MCF 10A (cell line): Measurements from ENCODE around the gene ADARB2. TPM values are rescaled to one million over a fixed set of nuclear protein-coding genes. Genes with fewer than 3 reads are reported as not detected.

Source experiments
- BruUV-seq: library from RNA; stranded (reverse); fragments of 400-500 nt; replicated peaks from 2 replicates; lab custom pipeline; 2021; lab: Mats Ljungman, UMichigan
- CTCF ChIA-PET: fragments of 300-600 bp; sonication (Branson Sonifier 250); formaldehyde crosslinking; extraction: SDS; loops from one replicate; lab custom pipeline; 2021; ENCODE audit warnings: antibody characterized with exemption, inconsistent platforms; lab: Yijun Ruan, JAX
- POLR2A ChIA-PET: fragments of 300-600, 350-650 bp; sonication (Branson Sonifier 250); formaldehyde crosslinking; extraction: SDS; loops from one replicate; lab custom pipeline; 2020; ENCODE audit warnings: antibody characterized with exemption, inconsistent platforms; lab: Yijun Ruan, JAX
- DNase-seq: peaks from one replicate; pipeline ENCODE4 v3.0.0-alpha.2; 2018; ENCODE audit not compliant: unreplicated experiment
- H3K27ac Mint-ChIP-seq: one replicate; pipeline ENCODE4 v1.8.0; 2022; ENCODE audit warnings: mild to moderate bottlenecking, low read depth, mixed read lengths; ENCODE audit not compliant: unreplicated experiment
- H3K27me3 Mint-ChIP-seq: one replicate; pipeline ENCODE4 v1.8.0; 2022; ENCODE audit warnings: mixed read lengths; ENCODE audit not compliant: insufficient read depth, unreplicated experiment
- H3K36me3 Mint-ChIP-seq: one replicate; pipeline ENCODE4 v1.8.0; 2022; ENCODE audit warnings: mild to moderate bottlenecking, moderate library complexity, mixed read lengths; ENCODE audit not compliant: insufficient read depth, unreplicated experiment
- H3K4me1 Mint-ChIP-seq: one replicate; pipeline ENCODE4 v1.8.0; 2022; ENCODE audit warnings: mixed read lengths; ENCODE audit not compliant: insufficient read depth, unreplicated experiment
- H3K4me3 Mint-ChIP-seq: one replicate; pipeline ENCODE4 v1.8.0; 2022; ENCODE audit warnings: mild to moderate bottlenecking, moderate library complexity, mixed read lengths; ENCODE audit not compliant: unreplicated experiment
- H3K9me3 Mint-ChIP-seq: one replicate; pipeline ENCODE4 v1.8.0; 2022; ENCODE audit warnings: mixed read lengths; ENCODE audit not compliant: unreplicated experiment
- CTCF ChIP-seq: fragments of 200-600 bp; IDR thresholded peaks from one replicate; pipeline ENCODE4 v1.8.0; 2022; ENCODE audit warnings: antibody characterized with exemption, mild to moderate bottlenecking; ENCODE audit not compliant: unreplicated experiment
- intact Hi-C: fragments of 100-400 bp; cut with micrococcal nuclease; formaldehyde crosslinking; loops from 2 replicates; pipeline ENCODE4 v1.14.1; 2022
- total RNA-seq: library from RNA; stranded (reverse); gene quantifications from 2 replicates; pipeline ENCODE4 v1.2.3, GENCODE V29; 2022

Gene ADARB2
- total RNA-seq, 1 experiment from 2014 or later: 0.96 TPM

- no TSS peak for BruUV-seq
- DNase-seq: no peak
- Mint-ChIP-seq H3K9me3 (no peaks in the 10 kb centered on the region), H3K27me3 (peaks cover 39% of the 10 kb centered on the region), H3K27ac (no peak overlapping the region), H3K4me3 (no peak overlapping the region), H3K4me1 (no peaks in the 10 kb centered on the region), H3K36me3 (no peaks in the 10 kb centered on the region)
- POLR2A ChIA-PET: no interaction called here
- intact Hi-C loops: no loop called here
- no peak for TF ChIP-seq CTCF
- CTCF ChIA-PET: no interaction called here
Observed at GRCh38 chr10:1209355-1209979, 527.9 kb downstream of the ADARB2 start.

- no peak for TF ChIP-seq CTCF
- DNase-seq: no peak
- Mint-ChIP-seq H3K9me3 (no peaks in the 10 kb centered on the region), H3K27ac (no peak overlapping the region), H3K4me1 (no peaks in the 10 kb centered on the region), H3K27me3 (peaks cover 39% of the 10 kb centered on the region), H3K36me3 (no peaks in the 10 kb centered on the region), H3K4me3 (no peak overlapping the region)
- BruUV-seq: no TSS peak
- ChIA-PET POLR2A (no interaction called here), CTCF (no interaction called here)
- intact Hi-C loops: no loop called here
Observed at GRCh38 chr10:1208366-1209311, 528.7 kb downstream of the ADARB2 start.

GRCh38 chr10:1206601-1207000, 530.7 kb downstream of the ADARB2 start:
- Mint-ChIP-seq H3K27ac (no peak overlapping the region), H3K27me3 (peaks cover 21% of the 10 kb centered on the region), H3K4me3 (no peak overlapping the region), H3K9me3 (no peaks in the 10 kb centered on the region), H3K4me1 (no peaks in the 10 kb centered on the region), H3K36me3 (no peaks in the 10 kb centered on the region)
- CTCF ChIA-PET: no interaction called here
- DNase-seq: no peak
- POLR2A ChIA-PET: no interaction called here
- no TSS peak for BruUV-seq
- intact Hi-C loops: no loop called here
- TF ChIP-seq CTCF: no peak

GRCh38 chr10:1206101-1206500, 531.2 kb downstream of the ADARB2 start:
- Mint-ChIP-seq H3K4me1 (no peaks in the 10 kb centered on the region), H3K27ac (no peak overlapping the region), H3K4me3 (no peak overlapping the region), H3K9me3 (no peaks in the 10 kb centered on the region), H3K27me3 (peaks cover 16% of the 10 kb centered on the region), H3K36me3 (no peaks in the 10 kb centered on the region)
- TF ChIP-seq CTCF: no peak
- CTCF ChIA-PET: no interaction called here
- no TSS peak for BruUV-seq
- no peak for DNase-seq
- intact Hi-C loops: no loop called here
- POLR2A ChIA-PET: no interaction called here
